Measurements from ENCODE around the gene EPHB6. TPM values are rescaled to one million over a fixed set of nuclear protein-coding genes. Genes with fewer than 3 reads are reported as not detected.

The EPHB6 gene
- total RNA-seq, 1 donor from 2014 or later = 3.8 TPM

- TF ChIP-seq CTCF (IDR thresholded peaks at IDR 0.05; ENCODE audit: unreplicated experiment) = no peak
- H3K27ac Mint-ChIP-seq (ENCODE audit: unreplicated experiment) = no peak overlapping the region
- H3K4me1 Mint-ChIP-seq (ENCODE audit: unreplicated experiment) = peaks cover 6% of the 10 kb centered on the region
- DNase-seq (ENCODE audit: low spot score) = no peak
- H3K27me3 Mint-ChIP-seq (ENCODE audit: unreplicated experiment) = peaks cover 23% of the 10 kb centered on the region
- peaks cover 6% of the 10 kb centered on the region for H3K36me3 Mint-ChIP-seq (ENCODE audit: low read depth, unreplicated experiment)
- H3K4me3 Mint-ChIP-seq (ENCODE audit: unreplicated experiment) = no peak overlapping the region
- no peaks in the 10 kb centered on the region for H3K9me3 Mint-ChIP-seq (ENCODE audit: unreplicated experiment)
Measured at GRCh38 chr7:142894112-142894984, 39.5 kb downstream of the EPHB6 start.

- Mint-ChIP-seq H3K36me3 (ENCODE audit: low read depth, unreplicated experiment) (peaks cover 6% of the 10 kb centered on the region), H3K4me3 (ENCODE audit: unreplicated experiment) (no peak overlapping the region), H3K9me3 (ENCODE audit: unreplicated experiment) (no peaks in the 10 kb centered on the region), H3K4me1 (ENCODE audit: unreplicated experiment) (peaks cover 6% of the 10 kb centered on the region), H3K27me3 (ENCODE audit: unreplicated experiment) (peaks cover 21% of the 10 kb centered on the region), H3K27ac (ENCODE audit: unreplicated experiment) (no peak overlapping the region)
- TF ChIP-seq CTCF (IDR thresholded peaks at IDR 0.05; ENCODE audit: unreplicated experiment) = no peak
- DNase-seq (ENCODE audit: low spot score) = no peak
Measured at GRCh38 chr7:142894985-142895593, 40.2 kb downstream of the EPHB6 start.

DNA sequence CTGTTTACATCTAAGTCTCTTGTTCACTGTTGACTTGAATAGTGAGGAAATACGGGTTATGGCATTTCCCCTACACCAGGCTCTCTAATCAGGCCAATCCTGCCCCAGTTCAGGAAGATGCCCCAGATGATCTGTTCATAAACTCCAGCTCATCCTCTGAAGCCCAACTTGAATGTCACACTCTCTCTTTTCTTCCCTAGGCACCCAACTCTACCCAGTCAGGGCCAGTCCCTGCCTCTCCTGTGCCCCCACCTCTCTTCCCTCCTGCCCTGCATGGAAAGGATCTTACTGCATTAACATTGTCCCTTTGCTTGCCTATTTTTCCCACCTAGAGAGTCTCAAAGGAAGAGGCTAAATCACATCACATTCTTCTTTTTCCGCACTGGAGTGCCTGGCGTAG lies 41.3 kb downstream of the EPHB6 start:
- peaks cover 6% of the 10 kb centered on the region for H3K4me1 Mint-ChIP-seq (ENCODE audit: unreplicated experiment)
- peaks cover 18% of the 10 kb centered on the region for H3K27me3 Mint-ChIP-seq (ENCODE audit: unreplicated experiment)
- no peak for DNase-seq (ENCODE audit: low spot score)
- no peak for TF ChIP-seq CTCF (IDR thresholded peaks at IDR 0.05; ENCODE audit: unreplicated experiment)
- peaks cover 2% of the 10 kb centered on the region for H3K36me3 Mint-ChIP-seq (ENCODE audit: low read depth, unreplicated experiment)
- no peaks in the 10 kb centered on the region for H3K9me3 Mint-ChIP-seq (ENCODE audit: unreplicated experiment)
- no peak overlapping the region for H3K27ac Mint-ChIP-seq (ENCODE audit: unreplicated experiment)
- no peak overlapping the region for H3K4me3 Mint-ChIP-seq (ENCODE audit: unreplicated experiment)

DNA sequence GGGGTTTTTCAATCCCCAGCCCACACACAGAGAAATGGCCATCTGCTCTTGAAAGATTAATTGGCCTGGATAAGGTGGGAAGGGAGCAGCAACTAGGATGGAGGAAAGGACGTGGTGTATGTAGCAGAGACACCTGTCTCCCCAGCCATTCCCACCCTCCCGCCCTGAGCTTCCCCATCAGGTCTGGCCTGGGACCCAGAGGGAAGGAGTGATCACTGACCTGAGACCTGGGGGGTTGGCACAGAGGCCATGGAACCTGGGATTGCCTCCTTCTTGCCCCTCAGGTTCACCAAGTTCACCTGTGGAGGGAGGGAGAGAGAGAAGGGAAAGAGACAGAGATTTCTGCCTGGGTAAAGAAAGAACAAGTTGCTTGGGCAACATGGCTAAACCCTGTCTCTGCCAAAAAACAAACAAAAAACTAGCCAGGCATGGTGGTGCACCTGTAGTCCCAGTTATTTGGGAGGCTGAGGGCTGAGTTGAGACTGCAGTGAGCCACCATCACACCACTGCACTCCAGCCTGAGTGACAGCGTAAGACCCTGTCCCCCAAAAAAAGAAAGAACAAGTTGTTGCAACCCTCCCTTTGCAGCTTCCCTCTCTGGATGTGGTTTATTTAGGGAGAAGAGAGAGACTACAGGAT lies 42.0 kb downstream of the EPHB6 start:
- Mint-ChIP-seq H3K27me3 (ENCODE audit: unreplicated experiment) (peaks cover 18% of the 10 kb centered on the region), H3K4me3 (ENCODE audit: unreplicated experiment) (no peak overlapping the region), H3K9me3 (ENCODE audit: unreplicated experiment) (no peaks in the 10 kb centered on the region), H3K36me3 (ENCODE audit: low read depth, unreplicated experiment) (no peaks in the 10 kb centered on the region), H3K4me1 (ENCODE audit: unreplicated experiment) (peaks cover 6% of the 10 kb centered on the region), H3K27ac (ENCODE audit: unreplicated experiment) (no peak overlapping the region)
- no peak for TF ChIP-seq CTCF (IDR thresholded peaks at IDR 0.05; ENCODE audit: unreplicated experiment)
- no peak for DNase-seq (ENCODE audit: low spot score)
